HG03103 (cell line): ENCODE results near the gene ENDOD1.
"Not testable (repeated sequence)": the region's sequence is repeated elsewhere in the genome, so short reads cannot be mapped to it uniquely, and the experiment has no call there.

Experiments
- ATAC-seq: cut with Tn5 transposase; IDR thresholded peaks from one replicate; pipeline ENCODE4 v1.9.1; 2021; ENCODE audit warnings: low read depth; ENCODE audit not compliant: unreplicated experiment

The ENDOD1 gene, protein sequence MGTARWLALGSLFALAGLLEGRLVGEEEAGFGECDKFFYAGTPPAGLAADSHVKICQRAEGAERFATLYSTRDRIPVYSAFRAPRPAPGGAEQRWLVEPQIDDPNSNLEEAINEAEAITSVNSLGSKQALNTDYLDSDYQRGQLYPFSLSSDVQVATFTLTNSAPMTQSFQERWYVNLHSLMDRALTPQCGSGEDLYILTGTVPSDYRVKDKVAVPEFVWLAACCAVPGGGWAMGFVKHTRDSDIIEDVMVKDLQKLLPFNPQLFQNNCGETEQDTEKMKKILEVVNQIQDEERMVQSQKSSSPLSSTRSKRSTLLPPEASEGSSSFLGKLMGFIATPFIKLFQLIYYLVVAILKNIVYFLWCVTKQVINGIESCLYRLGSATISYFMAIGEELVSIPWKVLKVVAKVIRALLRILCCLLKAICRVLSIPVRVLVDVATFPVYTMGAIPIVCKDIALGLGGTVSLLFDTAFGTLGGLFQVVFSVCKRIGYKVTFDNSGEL

DNA sequence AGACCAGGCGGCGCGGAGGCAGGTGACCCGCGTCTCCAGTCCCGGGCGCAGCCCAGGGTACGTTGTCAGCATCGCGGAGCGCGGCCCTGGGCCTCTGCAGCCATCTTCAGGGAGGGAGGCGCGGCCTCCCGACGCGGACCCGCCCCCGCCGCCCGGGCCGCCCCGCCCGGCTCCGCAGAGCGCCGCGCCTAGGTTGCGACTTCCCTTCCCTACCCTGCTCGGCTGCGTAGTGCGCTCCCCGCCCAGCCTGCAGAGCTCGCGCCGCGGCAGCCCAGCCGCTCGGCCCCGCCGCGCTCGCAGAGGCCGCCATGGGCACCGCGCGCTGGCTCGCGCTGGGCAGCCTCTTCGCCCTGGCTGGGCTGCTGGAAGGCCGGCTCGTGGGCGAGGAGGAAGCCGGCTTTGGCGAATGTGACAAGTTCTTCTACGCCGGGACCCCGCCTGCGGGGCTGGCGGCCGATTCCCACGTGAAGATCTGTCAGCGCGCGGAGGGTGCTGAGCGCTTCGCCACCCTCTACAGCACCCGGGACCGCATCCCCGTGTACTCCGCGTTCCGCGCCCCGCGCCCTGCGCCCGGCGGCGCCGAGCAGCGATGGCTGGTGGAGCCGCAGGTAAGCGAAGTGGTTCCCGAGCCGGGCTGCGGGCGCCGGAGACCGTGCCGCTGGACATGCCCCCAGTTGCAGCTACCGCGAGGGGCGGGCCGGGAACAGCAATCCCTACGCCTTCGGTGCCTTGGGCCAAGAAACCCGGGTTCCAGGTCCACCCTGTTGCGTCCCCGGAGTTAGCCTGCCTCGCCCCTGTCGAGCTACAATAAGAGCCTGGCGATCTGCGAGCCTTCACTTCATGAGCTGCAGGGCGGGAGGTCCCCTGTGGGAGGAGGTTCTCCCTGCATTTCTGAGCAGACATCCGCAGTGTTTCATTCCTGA lies at the start of gene ENDOD1:
ENDOD1 (plus strand) TSS at position 227 of the 923 bp plus-strand sequence; CDS start at position 309, 82 bp downstream.
- peak; percentile 85 for ATAC-seq

DNA sequence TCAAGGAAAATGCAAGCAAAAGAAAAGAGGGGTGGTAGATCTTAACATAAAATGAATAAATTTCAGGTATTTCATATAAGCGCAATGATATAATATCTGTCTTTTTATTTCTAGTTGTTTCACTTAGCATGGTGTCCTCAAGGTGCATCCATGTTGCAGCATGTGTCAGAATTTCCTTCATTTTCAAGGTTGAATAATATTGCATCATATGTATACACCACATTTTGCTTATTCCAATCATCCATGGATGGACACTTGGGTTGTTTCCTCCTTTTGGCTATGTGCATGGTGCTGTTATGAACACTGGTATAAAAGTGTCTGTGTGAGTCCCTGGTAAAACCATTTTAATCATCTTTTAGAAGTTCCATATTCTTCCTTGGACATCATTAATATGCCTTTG lies 47.4 kb upstream of the ENDOD1 start:
- ATAC-seq = no peak

DNA sequence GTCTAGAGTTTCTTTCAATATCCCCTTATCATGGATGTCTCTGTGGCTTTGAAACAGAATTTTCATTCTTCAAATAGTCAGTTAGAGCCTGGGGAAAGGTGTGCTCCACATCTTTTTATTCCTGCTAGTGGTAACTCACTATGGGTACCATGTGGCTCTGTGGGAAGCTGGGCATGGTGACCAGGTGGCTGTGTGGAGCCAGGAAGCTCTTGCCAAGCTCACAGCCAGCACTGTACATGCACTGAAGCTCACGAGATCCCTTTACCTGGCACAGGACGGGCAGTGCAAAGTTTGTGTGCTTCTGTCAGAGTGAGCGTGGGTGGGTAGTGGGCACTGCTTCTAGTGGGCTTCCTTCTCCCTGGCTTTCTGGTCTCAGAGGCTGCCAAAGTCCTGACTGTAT lies 46.7 kb upstream of the ENDOD1 start:
- ATAC-seq = no peak

DNA sequence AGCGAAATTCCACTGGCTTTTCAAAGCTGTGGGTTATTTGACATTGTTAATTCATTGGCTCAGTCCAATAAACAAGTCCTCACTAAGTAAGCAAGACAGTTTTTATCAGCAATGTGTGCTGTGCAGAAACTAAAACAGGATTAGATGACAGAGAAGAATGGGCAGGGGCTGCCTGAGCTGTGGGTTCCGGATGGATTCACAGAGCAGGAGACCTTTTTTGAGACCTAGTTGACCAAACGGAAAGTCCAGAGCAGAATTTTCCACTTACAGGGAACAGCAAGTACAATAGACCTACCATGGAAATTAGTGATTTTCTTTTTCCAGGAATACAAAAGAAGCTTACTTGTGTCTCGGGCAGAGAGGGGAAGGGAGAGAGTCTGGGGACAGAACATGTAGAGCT lies 45.6 kb upstream of the ENDOD1 start:
- no peak for ATAC-seq

DNA sequence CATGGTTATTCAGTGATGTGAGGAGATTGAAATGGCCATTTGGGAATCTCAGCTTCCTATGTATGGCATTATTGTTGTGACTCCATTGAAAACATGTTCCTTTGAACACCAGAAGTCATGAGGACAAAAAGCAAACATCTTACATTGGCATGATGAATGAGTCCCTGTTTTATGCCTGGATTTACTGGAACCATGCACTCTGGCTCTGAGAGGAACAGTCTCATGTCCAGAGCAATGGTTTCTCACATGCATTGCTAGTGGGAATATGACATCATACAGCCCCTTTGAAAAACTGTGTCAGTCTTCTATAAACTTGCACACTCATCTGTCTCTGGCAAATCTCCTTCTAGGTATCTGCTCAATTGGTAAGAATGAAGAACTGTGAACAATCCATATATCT lies 43.8 kb upstream of the ENDOD1 start:
- no peak for ATAC-seq

DNA sequence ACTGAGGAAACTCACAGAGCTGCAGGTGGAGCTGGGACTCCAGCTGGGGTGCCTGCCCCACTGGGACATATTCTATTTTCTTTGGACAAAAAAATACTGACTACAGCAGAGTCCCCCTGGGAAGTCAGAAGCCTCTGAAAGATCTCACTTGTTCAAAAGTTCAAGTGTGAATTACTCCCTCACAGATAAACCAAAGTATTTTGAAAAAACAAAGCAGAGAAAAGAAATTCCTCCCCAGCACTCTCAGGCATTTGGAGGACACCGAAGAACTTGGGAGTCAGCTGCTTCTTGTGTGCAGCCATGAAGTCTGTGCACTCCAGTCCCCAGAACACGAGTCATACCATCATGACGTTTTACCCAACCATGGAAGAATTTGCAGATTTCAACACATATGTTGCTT lies 40.5 kb upstream of the ENDOD1 start, which contains the start of gene KDM4F:
KDM4F (plus strand) TSS at position 301 of the 400 bp plus-strand sequence.
- ATAC-seq = not testable (repeated sequence)

DNA sequence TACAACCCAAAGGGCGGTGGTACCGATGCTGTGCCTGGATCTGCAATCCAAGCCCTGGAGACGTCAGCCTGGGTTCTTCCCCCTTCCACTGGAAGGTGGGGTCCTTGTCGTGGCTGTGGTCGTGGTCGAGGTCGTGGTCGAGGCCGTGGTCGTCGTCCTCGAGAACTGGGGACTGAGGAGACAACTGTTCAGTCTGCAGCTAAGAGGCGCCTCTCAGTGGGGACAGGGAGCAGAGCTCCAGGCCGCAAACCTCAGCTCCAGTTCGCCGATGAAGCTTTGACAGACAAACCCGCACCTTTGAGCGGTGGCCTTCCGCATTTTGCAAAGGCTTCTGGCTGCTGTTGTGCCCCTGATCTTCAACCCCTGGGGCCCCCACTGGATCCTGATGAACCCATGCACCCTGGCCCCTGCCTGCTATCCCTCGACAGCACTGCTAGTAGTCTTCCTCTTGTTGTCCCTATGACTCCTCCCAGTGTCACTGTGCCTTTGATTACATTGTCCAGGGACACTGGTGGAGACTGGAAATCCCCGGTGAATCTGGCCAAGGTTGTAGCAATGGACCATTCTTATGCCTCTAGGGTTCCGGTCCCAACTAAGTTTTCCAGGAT lies 38.9 kb upstream of the ENDOD1 start:
- ATAC-seq = no peak

DNA sequence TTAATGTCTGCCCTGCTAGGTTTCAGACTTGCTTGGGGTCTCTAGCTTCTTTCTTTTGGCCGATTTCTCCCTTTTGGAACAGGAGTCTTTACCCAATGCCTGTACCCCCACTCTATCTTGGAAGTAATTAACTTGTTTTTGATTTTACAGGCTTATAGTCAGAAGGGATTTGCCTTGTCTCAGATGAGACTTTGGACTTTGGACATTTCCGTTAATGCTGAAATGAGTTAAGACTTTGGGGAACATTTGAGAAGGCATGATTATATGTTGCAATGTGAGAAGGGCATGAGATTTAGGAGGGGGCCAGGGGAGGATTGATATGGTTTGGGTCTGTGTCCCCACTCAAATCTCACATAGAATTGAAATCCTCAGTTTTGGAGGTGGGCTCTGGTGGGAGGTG lies 35.3 kb upstream of the ENDOD1 start:
- no peak for ATAC-seq

DNA sequence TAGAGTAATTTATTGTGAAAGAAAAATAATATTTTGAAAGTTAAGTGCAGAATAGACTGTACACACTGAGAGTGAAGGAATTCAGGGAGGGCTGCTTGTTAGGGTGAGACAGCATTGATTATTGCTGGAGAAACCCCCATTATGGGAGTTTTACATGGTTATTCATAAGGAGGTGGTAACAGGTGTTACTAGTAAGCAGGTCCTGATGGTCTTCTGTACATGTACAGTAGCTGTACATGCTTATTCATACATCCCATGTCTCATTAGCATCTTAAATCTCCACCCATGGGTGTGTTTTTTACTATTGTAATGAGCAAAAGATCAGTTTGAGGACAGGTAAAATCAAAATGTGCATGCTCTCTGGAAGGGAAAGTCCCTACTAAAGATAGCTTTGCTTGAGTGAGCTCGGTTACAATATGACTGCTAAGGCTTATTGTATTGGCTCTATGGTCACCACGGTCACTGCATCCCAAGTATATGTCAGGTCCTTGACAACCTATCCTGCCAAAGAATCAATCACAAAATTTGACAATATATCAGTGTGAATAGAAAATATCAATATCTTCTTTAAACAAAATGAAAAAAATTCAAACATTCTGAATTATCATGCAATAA lies 34.3 kb upstream of the ENDOD1 start:
- peak; percentile 96 for ATAC-seq

DNA sequence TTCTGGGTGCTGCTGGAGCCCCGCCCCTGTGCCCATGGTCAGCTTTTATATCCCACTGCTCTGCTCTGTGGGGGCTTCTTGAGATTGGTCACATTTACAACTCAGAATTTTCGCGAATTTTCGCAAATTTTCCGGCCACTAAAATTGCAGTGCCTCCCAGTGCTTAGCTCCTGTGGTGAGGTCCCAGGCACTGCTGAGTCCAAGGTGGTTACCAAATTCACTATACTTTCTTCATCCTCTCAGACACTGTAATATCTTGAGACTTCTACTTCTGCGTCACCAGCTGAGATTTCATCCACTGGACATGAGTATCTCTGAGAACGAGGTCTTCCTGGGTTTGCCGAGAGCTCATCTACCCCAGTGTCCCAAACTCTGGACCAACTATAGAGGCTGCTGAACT lies 31.7 kb upstream of the ENDOD1 start:
- ATAC-seq = no peak

DNA sequence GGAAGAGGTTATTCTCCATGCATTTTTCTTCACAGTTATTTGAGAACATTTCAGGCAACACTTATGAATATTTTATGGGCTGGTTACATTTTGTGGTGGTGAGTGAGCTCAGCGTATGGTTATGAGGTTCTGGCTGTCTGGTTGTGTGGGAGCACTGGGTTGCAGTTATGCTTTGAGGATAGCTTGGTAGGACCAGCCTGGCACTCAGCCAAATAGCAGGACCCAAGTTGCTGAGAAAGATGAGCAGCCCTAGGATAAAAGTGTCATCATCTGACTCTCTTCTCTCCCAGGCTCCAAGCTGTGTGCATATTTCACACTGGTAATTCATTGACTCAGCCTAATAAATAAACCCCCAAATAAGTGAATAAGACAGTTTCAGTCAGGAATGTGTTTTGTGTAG lies 31.0 kb upstream of the ENDOD1 start:
- no peak for ATAC-seq

DNA sequence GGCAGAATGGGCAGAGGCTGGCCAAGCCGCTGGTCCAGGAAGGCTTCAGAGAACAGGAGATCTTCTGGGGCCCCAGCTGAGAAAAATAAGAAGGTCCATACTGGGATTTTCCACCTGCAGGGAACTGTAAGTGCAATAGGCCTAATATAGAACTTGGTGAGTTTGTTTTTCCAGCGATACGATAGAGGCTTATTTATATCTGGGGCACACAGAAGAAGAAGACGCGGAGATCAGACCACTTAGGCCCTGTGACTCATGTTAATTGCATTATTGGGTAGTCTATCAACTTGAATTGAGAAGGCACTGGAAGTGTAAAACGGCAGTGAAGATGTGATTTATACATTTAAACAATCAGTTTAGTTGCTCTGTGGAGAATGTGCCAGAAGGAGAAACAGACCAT lies 30.6 kb upstream of the ENDOD1 start:
- ATAC-seq = no peak

DNA sequence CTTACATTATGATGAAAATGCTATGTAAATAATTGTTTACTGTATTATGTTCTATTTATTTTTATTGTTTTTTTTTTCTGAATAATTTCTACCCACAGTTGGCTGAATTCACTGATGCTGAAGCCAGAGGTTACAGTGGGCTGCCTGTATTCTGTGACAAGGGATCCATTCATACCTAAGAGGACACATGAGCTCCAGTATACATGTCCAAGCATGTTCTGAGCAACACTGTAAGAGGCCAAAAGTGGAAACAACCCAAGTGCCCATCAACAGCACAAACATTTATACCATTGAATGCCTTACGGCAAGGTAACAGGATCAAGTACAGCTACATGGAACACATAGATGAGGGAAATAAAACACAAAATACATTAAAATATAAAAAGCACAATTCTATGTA lies 24.3 kb upstream of the ENDOD1 start:
- ATAC-seq = no peak

DNA sequence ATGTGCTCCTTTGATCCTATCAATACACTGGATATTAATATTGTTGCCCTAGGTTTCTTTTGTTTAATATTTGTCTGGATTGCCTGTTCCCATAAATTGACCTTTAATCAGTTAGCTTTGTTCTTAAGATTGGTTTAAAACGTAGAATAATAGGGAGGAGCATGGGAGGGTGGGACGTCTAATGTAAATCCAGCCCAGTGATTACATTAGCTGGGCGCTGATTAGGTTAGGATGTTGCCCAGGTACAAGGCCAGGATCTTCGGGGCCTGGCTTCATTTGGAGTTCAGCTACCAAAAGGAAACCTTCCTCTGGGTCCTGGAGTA lies 23.0 kb upstream of the ENDOD1 start, which contains the start of gene SRSF8:
SRSF8 (plus strand) TSS at position 204 of the 323 bp plus-strand sequence. CDS start 308 bp downstream, outside the sequence.
- peak; percentile 34 for ATAC-seq

DNA sequence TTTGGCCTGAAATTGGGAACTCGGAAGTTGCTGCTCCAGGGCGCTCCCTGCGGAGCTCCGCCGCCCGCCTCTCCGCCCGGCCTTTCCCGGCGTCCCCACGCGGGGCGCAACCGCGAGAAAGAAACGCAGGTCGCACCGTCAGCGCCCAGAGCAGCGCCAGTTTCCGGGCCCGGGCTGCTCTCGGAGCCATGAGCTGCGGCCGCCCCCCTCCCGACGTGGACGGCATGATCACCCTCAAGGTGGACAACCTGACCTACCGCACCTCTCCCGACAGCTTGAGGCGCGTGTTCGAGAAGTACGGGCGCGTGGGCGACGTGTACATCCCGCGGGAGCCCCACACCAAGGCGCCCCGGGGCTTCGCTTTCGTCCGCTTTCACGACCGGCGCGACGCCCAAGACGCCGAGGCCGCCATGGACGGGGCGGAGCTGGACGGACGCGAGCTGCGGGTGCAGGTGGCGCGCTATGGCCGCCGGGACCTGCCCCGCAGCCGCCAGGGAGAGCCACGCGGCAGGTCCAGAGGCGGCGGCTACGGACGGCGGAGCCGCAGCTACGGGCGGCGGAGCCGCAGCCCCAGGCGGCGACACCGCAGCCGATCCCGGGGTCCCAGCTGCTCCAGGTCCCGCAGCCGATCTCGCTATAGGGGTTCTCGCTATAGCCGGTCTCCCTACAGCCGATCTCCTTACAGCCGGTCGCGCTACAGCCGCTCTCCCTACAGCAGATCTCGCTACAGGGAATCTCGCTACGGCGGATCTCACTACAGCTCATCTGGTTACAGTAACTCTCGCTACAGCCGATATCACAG lies 22.4 kb upstream of the ENDOD1 start:
- ATAC-seq = peak; percentile 48

DNA sequence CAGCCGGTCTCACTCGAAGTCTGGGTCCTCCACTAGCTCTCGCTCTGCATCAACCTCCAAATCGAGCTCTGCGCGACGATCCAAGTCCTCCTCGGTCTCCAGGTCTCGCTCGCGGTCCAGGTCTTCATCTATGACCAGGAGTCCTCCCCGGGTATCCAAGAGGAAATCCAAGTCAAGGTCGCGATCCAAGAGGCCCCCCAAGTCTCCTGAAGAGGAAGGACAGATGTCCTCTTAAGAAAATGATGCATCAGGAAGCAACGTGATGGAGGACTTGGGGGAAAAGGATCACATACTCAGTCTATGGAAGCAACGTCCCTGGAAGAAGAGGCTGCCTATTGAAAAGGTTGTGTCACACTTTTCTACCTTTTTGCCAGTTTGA lies 21.8 kb upstream of the ENDOD1 start:
- no peak for ATAC-seq

DNA sequence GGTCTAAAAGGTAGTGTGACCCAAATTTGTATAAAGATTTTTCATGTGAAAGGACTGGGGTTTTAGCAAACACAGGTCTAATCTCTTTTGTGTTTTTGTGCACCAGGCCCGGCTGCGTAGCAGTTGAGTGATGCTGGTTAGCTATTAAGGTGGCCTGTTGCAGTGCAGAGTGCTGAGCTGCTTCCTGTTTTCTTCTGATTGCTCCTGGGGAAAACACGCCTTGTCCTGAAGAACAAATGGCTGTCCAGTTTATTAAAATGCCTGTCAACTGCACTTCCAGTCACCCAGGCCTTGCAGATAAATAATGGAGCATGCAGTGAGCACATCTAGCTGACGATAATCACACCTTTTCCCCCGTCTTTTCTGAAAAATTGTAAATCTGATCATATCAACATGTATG lies 21.1 kb upstream of the ENDOD1 start:
- peak; percentile 65 for ATAC-seq

DNA sequence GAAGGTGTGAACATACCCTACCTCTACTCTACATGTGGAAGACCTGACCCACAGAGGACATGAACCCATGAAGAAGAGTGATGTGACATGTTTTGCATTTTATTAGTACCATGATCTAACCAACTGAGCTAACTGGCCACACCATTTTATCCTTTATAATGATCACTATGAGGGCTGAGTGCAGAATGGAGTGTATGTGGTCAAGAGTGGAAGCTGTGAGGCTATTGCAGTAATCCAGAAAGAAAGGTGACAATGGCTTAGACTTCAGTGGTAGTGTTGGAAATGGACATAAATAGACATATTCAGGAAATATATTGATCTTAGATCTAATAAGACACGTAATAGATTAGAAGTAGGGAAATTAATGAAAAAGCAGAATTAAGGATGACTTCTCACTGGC lies 19.2 kb upstream of the ENDOD1 start:
- ATAC-seq = no peak

DNA sequence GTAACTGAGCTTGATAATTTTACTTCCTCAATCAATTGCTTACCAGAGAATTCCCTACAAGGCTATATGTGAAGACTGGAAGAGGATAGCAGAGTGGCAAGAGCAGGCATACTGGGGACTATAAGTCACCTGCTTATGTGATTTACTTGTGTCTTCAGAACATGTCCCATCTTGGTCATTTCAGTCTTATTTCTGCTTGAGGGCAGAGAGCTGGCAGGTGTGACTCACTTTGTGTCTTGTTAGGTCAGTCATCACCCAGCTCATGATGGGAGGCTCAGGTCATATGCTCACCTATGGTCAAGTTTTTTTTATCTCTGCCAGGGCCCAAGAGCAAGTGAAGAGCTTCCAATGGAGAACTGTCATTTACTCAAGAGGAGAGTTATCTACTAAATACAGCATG lies 16.7 kb upstream of the ENDOD1 start:
- ATAC-seq = no peak
